Keratinocyte (primary cell): ENCODE results near the gene EFTUD2. TPM values are rescaled to one million over a fixed set of nuclear protein-coding genes. Genes with fewer than 3 reads are reported as not detected.
A peak's percentile ranks its signal among the peaks of the same experiment; 100 is the strongest.

Experiments
- DNase-seq: peaks from one replicate; pipeline ENCODE4 v3.0.0-alpha.2; 2011; ENCODE audit warnings: low read depth, missing footprints, low spot score
- FAIRE-seq: peaks from 2 replicates; lab custom pipeline; 2011; peaks lifted over from hg19 to GRCh38; lab: Jason Lieb, UNC
- H2AFZ ChIP-seq: 2 replicates; pipeline ENCODE4 v1.6.0; 2012; ENCODE audit warnings: low read length, control low read depth, inconsistent platforms; ENCODE audit not compliant: control insufficient read depth
- H3K27ac ChIP-seq: 2 replicates; pipeline ENCODE4 v1.5.1; 2011; ENCODE audit warnings: low read length; ENCODE audit not compliant: control insufficient read depth, insufficient read depth
- H3K27me3 ChIP-seq: 3 replicates; pipeline ENCODE4 v1.6.0; 2011; ENCODE audit warnings: low read length; ENCODE audit not compliant: control insufficient read depth, insufficient read depth; ENCODE audit errors: extremely low read depth
- H3K36me3 ChIP-seq, 2 experiments: 2 replicates in 1 of 2; 3 replicates in 1 of 2; pipeline ENCODE4 v1.5.1; 2011; ENCODE audit warnings: low read length in 2 of 2, mild to moderate bottlenecking in 1 of 2; ENCODE audit not compliant: control insufficient read depth in 2 of 2, insufficient read depth in 2 of 2; ENCODE audit errors: extremely low read depth in 1 of 2
- H3K4me1 ChIP-seq: 3 replicates; pipeline ENCODE4 v1.5.1; 2011; ENCODE audit warnings: low read length; ENCODE audit not compliant: control insufficient read depth, insufficient read depth; ENCODE audit errors: extremely low read depth
- H3K4me2 ChIP-seq: 3 replicates; pipeline ENCODE4 v1.6.0; 2011; ENCODE audit warnings: low read depth, low read length; ENCODE audit not compliant: control insufficient read depth, insufficient read depth; ENCODE audit errors: extremely low read depth
- H3K4me3 ChIP-seq, 3 experiments: fragments of 200-600 bp in 1 of 3; sonication (generic) in 1 of 3; 2 replicates in 2 of 3; 3 replicates in 1 of 3; pipeline ENCODE4 v1.5.1; 2011 to 2016; ENCODE audit warnings: low read length in 3 of 3, mild to moderate bottlenecking in 3 of 3, control low read depth in 2 of 3, inconsistent platforms in 1 of 3, low read depth in 1 of 3, mixed read lengths in 1 of 3, mixed run types in 1 of 3, moderate library complexity in 1 of 3; ENCODE audit not compliant: control insufficient read depth in 2 of 3, insufficient read depth in 2 of 3; ENCODE audit errors: extremely low read depth in 1 of 3
- H3K79me2 ChIP-seq: 2 replicates; pipeline ENCODE4 v1.6.0; 2012; ENCODE audit warnings: low read length; ENCODE audit not compliant: control insufficient read depth, insufficient read depth
- H3K9ac ChIP-seq: 3 replicates; pipeline ENCODE4 v1.6.0; 2011; ENCODE audit warnings: low read length; ENCODE audit not compliant: control insufficient read depth, insufficient read depth; ENCODE audit errors: extremely low read depth
- H3K9me1 ChIP-seq: 3 replicates; pipeline ENCODE4 v1.6.0; 2011; ENCODE audit warnings: low read length; ENCODE audit not compliant: control insufficient read depth, insufficient read depth; ENCODE audit errors: extremely low read depth
- H3K9me3 ChIP-seq: 2 replicates; pipeline ENCODE4 v1.5.1; 2012; ENCODE audit warnings: low read depth, low read length; ENCODE audit not compliant: control insufficient read depth
- H4K20me1 ChIP-seq: 3 replicates; pipeline ENCODE4 v1.6.0; 2011; ENCODE audit warnings: low read length; ENCODE audit not compliant: control insufficient read depth, insufficient read depth; ENCODE audit errors: extremely low read depth
- CTCF ChIP-seq, 3 experiments: IDR thresholded peaks in 1 of 3; conservative IDR thresholded peaks in 1 of 3; optimal IDR thresholded peaks in 1 of 3; 2 replicates in 2 of 3; 3 replicates in 1 of 3; pipeline versions ENCODE3 to v1.5.1; 2011; ENCODE audit warnings: low read length in 3 of 3, mild to moderate bottlenecking in 3 of 3, moderate library complexity in 2 of 3, control low read depth in 1 of 3, inconsistent platforms in 1 of 3; ENCODE audit not compliant: insufficient read depth in 2 of 3; ENCODE audit errors: extremely low read depth in 1 of 3
- EZH2 ChIP-seq: IDR thresholded peaks from one replicate; pipeline ENCODE4 v1.6.1; 2012; ENCODE audit warnings: inconsistent platforms, mild to moderate bottlenecking, low read length, moderate library complexity
- dilution Hi-C: fragments of 300-500 bp; cut with MboI; formaldehyde crosslinking; loops from one replicate; pipeline ENCODE4 v1.7.0; 2020; ENCODE audit warnings: low sequenced_read_pairs; ENCODE audit not compliant: extremely low pct_ligation_motif_present
- polyA plus RNA-seq, 5 experiments: library from polyadenylated mRNA; depleted of rRNA in 3 of 5; stranded (reverse) in 3 of 5; stranded (forward) in 1 of 5; unstranded in 1 of 5; fragments of >200 nt; gene quantifications; 1 replicate in 1 of 5; 2 replicates in 3 of 5; 3 replicates in 1 of 5; pipeline versions ENCODE4 v1.2.1 to v1.2.3, GENCODE V29; 2011 to 2012; ENCODE audit warnings: missing spikeins in 2 of 5, low read depth in 1 of 5, low replicate concordance in 1 of 5

EFTUD2 gene
- polyA plus RNA-seq, 1 donor (not counting 4 experiments of a cell fraction or from before 2014, with no cell fraction given) = 160 TPM

GRCh38 chr17:44902135-44902760, 3.0 kb upstream of the EFTUD2 start:
- Histone ChIP-seq H3K36me3 (no peaks in the 10 kb centered on the region), H2AFZ (no peak overlapping the region), H3K27ac (no peak overlapping the region), H3K9me3 (no peaks in the 10 kb centered on the region), H3K27me3 (no peaks in the 10 kb centered on the region), H4K20me1 (no peaks in the 10 kb centered on the region), H3K4me1 (peaks cover 26% of the 10 kb centered on the region), H3K4me2 (no peak overlapping the region), H3K9ac (no peak overlapping the region), H3K79me2 (peaks cover 20% of the 10 kb centered on the region), H3K4me3 (no peak overlapping the region), H3K9me1 (no peaks in the 10 kb centered on the region)
- DNase-seq (no peak), FAIRE-seq (peak; percentile 26)
- dilution Hi-C loops = loop anchor here (25.0 kb wide), 1 partner anchor 110 kb away; no protein-coding TSS in a partner anchor
- no peak for TF ChIP-seq EZH2

- dilution Hi-C loops = loop anchor here (25.0 kb wide), 1 partner anchor 111 kb away; no protein-coding TSS in a partner anchor
- Histone ChIP-seq H3K27me3 (no peaks in the 10 kb centered on the region), H3K36me3 (no peaks in the 10 kb centered on the region), H3K4me3 (no peak overlapping the region), H3K9ac (no peak overlapping the region), H3K9me3 (no peaks in the 10 kb centered on the region), H3K79me2 (peaks cover 26% of the 10 kb centered on the region), H4K20me1 (no peaks in the 10 kb centered on the region), H3K27ac (no peak overlapping the region), H3K9me1 (no peaks in the 10 kb centered on the region), H3K4me2 (no peak overlapping the region), H2AFZ (no peak overlapping the region), H3K4me1 (peaks cover 24% of the 10 kb centered on the region)
- TF ChIP-seq EZH2 (no peak), CTCF (optimal IDR thresholded peaks at IDR 0.05 in 1 of 3, IDR thresholded peaks at IDR 0.05 in 1 of 3, conservative IDR thresholded peaks at IDR 0.05 in 1 of 3; ENCODE audit: extremely low read depth in 1 of 3, insufficient read depth in 2 of 3, low read length in 3 of 3) (peak in 1 of 3 experiments; percentile 32)
- FAIRE-seq = no peak
- no peak for DNase-seq
These were observed 2.2 kb upstream of the EFTUD2 start for GRCh38 chr17:44901411-44901921.
